K562 (cell line): ENCODE results near the gene ZNF488. TPM values are rescaled to one million over a fixed set of nuclear protein-coding genes. Genes with fewer than 3 reads are reported as not detected.
A peak's percentile ranks its signal among the peaks of the same experiment; 100 is the strongest.

Experiments
- CBFA2T2 ChIP-seq: fragments of 450-650 bp; conservative IDR thresholded peaks from 2 replicates; pipeline ENCODE4 v1.6.1; 2017; ENCODE audit warnings: mild to moderate bottlenecking
- CBFA2T3 ChIP-seq: fragments of 450-650 bp; IDR thresholded peaks from 2 replicates; pipeline ENCODE4 v1.6.1; 2017
- EP400 ChIP-seq: fragments of 450-650 bp; IDR thresholded peaks from 2 replicates; pipeline ENCODE4 v1.6.1; 2017; ENCODE audit warnings: antibody characterized with exemption, mild to moderate bottlenecking, moderate library complexity
- ESRRB ChIP-seq: fragments of 250-450 bp; sonication (Bioruptor Pico); IDR thresholded peaks from 2 replicates; pipeline ENCODE4 v1.5.0; 2020; ENCODE audit warnings: mild to moderate bottlenecking, moderate library complexity, borderline replicate concordance
- GATA2 ChIP-seq: sonication (generic); formaldehyde crosslinking; IDR thresholded peaks from 2 replicates; pipeline ENCODE4 v1.4.0; 2020; ENCODE audit warnings: mild to moderate bottlenecking, missing genetic modification reagents
- HMGN3 ChIP-seq: IDR thresholded peaks from 2 replicates; pipeline ENCODE4 v1.6.1; 2011; ENCODE audit warnings: borderline replicate concordance, low read depth, mild to moderate bottlenecking, mixed read lengths, low read length; ENCODE audit not compliant: insufficient read length; ENCODE audit errors: extremely low read depth
- MAZ ChIP-seq, 2 experiments: fragments of 450-650 bp in 1 of 2; sonication (generic) in 1 of 2; formaldehyde crosslinking; IDR thresholded peaks in 1 of 2; conservative IDR thresholded peaks in 1 of 2; 2 replicates each; pipeline versions ENCODE4 v1.4.0 to v1.5.0; 2020; ENCODE audit warnings: mild to moderate bottlenecking in 1 of 2, missing genetic modification reagents in 1 of 2
- MECOM ChIP-seq: fragments of 250-450 bp; sonication (Bioruptor Pico); IDR thresholded peaks from 2 replicates; pipeline ENCODE4 v1.8.0; 2022; ENCODE audit warnings: inconsistent platforms
- NCOR1 ChIP-seq: fragments of 450-650 bp; IDR thresholded peaks from 2 replicates; pipeline ENCODE4 v1.6.1; 2016; ENCODE audit warnings: mild to moderate bottlenecking, moderate library complexity
- POLR2G ChIP-seq: fragments of 200-400 bp; formaldehyde crosslinking; IDR thresholded peaks from 2 replicates; pipeline ENCODE4 v1.6.1; 2017; ENCODE audit warnings: low read depth, mild to moderate bottlenecking, antibody characterized with exemption, low read length, moderate library complexity
- RAD51 ChIP-seq: fragments of 450-650 bp; IDR thresholded peaks from 2 replicates; pipeline ENCODE4 v1.7.1; 2016; ENCODE audit warnings: low read depth, mild to moderate bottlenecking, borderline replicate concordance
- RBM14 ChIP-seq: fragments of 200-400 bp; formaldehyde crosslinking; IDR thresholded peaks from 2 replicates; pipeline ENCODE4 v1.6.1; 2018; ENCODE audit warnings: low read depth, mild to moderate bottlenecking, low read length, moderate library complexity, borderline replicate concordance; ENCODE audit not compliant: insufficient read depth
- RFX1 ChIP-seq: fragments of 450-650 bp; IDR thresholded peaks from 2 replicates; pipeline ENCODE4 v1.6.1; 2016; ENCODE audit warnings: mild to moderate bottlenecking, moderate library complexity
- SMAD1 ChIP-seq: fragments of 150-350 bp; IDR thresholded peaks from 2 replicates; pipeline ENCODE4 v1.6.1; 2014; ENCODE audit warnings: low read length, low read depth; ENCODE audit not compliant: partially characterized antibody
- TAF15 ChIP-seq: fragments of 200-400 bp; formaldehyde crosslinking; IDR thresholded peaks from 2 replicates; pipeline ENCODE4 v1.6.1; 2017; ENCODE audit warnings: mild to moderate bottlenecking, low read depth, low read length, moderate library complexity
- ZNF175 ChIP-seq: fragments of 200-800 bp; sonication (Bioruptor generic); IDR thresholded peaks from 2 replicates; pipeline ENCODE4 v1.6.1; 2016; ENCODE audit warnings: low read depth, mild to moderate bottlenecking, missing genetic modification characterization, missing compliant biosample characterization
- ZNF444 ChIP-seq: fragments of 250-450 bp; sonication (Bioruptor Pico); IDR thresholded peaks from 2 replicates; pipeline ENCODE4 v1.4.0; 2020; ENCODE audit warnings: mild to moderate bottlenecking, moderate library complexity
- ZNF589 ChIP-seq: fragments of 200-800 bp; sonication (Bioruptor generic); IDR thresholded peaks from 2 replicates; pipeline ENCODE4 v1.6.1; 2016; ENCODE audit warnings: low read depth, missing genetic modification characterization, missing compliant biosample characterization
- polyA plus RNA-seq, 8 experiments: library from polyadenylated mRNA; depleted of rRNA in 4 of 8; stranded (reverse) in 5 of 8; unstranded in 3 of 8; fragments of >200 nt; fragmentation: Nextera tagmentation in 2 of 8; fragmentation: Illumina TruSeq in 1 of 8; extraction: Ambion mirVana in 2 of 8; extraction: Trizol in 1 of 8; gene quantifications; 2 replicates each; pipeline versions ENCODE4 v1.2.1 to v1.2.3, GENCODE V29; 2011 to 2014; ENCODE audit warnings: inconsistent platforms in 1 of 8, missing spikeins in 1 of 8
- total RNA-seq, 7 experiments: library from RNA; depleted of rRNA in 6 of 7; stranded (reverse); fragments of >200 nt in 6 of 7; fragmentation: Illumina TruSeq in 2 of 7; extraction: Trizol in 2 of 7; gene quantifications; 2 replicates each; pipeline versions ENCODE4 v1.2.1 to v1.2.3, GENCODE V29; 2011 to 2021; ENCODE audit warnings: low replicate concordance in 1 of 7
- TF ChIP-seq, protein P1 (sequence below): fragments of 250-450 bp; sonication (Bioruptor Pico); IDR thresholded peaks from 2 replicates; pipeline ENCODE4 v1.4.0; 2020
- TF ChIP-seq, protein P2 (sequence below), 2 experiments: fragments of 200-800 bp in 1 of 2; sonication (Bioruptor generic) in 1 of 2; sonication (generic) in 1 of 2; formaldehyde crosslinking in 1 of 2; IDR thresholded peaks in 1 of 2; conservative IDR thresholded peaks in 1 of 2; 2 replicates each; pipeline versions ENCODE4 v1.5.0 to v1.6.1; 2016 to 2020; ENCODE audit warnings: missing compliant biosample characterization in 1 of 2, missing genetic modification characterization in 1 of 2, missing genetic modification reagents in 1 of 2

The ZNF488 gene
- total and polyA plus RNA-seq, 9 of the 15 experiments (the other 6 are each of a cell fraction or from before 2014, with no cell fraction given): 0.03 to 0.09 (median 0.05) TPM; not detected in 3

DNA sequence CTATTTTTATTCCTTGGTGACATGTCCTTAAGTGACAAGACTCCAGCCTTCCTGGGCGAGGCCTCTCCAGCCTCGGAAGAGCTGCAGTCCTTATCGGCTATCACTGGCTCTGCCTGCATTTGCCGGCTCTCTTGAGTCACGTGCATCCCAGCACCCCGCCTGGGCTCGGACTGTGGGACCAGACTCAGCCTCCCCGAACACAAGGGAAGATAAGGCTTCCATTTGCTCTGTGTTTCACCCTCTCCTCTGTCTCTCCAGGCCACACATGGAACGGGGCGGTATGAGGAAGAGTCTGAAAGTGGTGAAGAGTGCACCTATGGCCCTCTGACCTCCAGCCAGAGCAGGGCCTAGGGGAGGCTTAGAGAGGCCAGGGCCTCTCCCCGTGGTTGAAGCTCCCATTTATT lies 57.2 kb downstream of the ZNF488 start (continued):
- no peak for TF ChIP-seq ESRRB
- peak; percentile 81 for TF ChIP-seq GATA2 (CRISPR knock-in tag)
- TF ChIP-seq RBM14: no peak
- peak; percentile 52 for TF ChIP-seq CBFA2T2
- peak; percentile 36 for TF ChIP-seq HMGN3
- TF ChIP-seq CBFA2T3: peak; percentile 65
- no peak for TF ChIP-seq ZNF589
- no peak for TF ChIP-seq RFX1
- TF ChIP-seq, protein P1, sequence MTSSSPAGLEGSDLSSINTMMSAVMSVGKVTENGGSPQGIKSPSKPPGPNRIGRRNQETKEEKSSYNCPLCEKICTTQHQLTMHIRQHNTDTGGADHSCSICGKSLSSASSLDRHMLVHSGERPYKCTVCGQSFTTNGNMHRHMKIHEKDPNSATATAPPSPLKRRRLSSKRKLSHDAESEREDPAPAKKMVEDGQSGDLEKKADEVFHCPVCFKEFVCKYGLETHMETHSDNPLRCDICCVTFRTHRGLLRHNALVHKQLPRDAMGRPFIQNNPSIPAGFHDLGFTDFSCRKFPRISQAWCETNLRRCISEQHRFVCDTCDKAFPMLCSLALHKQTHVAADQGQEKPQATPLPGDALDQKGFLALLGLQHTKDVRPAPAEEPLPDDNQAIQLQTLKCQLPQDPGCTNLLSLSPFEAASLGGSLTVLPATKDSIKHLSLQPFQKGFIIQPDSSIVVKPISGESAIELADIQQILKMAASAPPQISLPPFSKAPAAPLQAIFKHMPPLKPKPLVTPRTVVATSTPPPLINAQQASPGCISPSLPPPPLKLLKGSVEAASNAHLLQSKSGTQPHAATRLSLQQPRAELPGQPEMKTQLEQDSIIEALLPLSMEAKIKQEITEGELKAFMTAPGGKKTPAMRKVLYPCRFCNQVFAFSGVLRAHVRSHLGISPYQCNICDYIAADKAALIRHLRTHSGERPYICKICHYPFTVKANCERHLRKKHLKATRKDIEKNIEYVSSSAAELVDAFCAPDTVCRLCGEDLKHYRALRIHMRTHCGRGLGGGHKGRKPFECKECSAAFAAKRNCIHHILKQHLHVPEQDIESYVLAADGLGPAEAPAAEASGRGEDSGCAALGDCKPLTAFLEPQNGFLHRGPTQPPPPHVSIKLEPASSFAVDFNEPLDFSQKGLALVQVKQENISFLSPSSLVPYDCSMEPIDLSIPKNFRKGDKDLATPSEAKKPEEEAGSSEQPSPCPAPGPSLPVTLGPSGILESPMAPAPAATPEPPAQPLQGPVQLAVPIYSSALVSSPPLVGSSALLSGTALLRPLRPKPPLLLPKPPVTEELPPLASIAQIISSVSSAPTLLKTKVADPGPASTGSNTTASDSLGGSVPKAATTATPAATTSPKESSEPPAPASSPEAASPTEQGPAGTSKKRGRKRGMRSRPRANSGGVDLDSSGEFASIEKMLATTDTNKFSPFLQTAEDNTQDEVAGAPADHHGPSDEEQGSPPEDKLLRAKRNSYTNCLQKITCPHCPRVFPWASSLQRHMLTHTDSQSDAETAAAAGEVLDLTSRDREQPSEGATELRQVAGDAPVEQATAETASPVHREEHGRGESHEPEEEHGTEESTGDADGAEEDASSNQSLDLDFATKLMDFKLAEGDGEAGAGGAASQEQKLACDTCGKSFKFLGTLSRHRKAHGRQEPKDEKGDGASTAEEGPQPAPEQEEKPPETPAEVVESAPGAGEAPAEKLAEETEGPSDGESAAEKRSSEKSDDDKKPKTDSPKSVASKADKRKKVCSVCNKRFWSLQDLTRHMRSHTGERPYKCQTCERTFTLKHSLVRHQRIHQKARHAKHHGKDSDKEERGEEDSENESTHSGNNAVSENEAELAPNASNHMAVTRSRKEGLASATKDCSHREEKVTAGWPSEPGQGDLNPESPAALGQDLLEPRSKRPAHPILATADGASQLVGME (CRISPR knock-in tag): 0 out of 2 replicates have a peak, but pooled peaks have one; percentile 69
- no peak for TF ChIP-seq SMAD1
- no peak for TF ChIP-seq ZNF444 (CRISPR knock-in tag)
- TF ChIP-seq, protein P2, sequence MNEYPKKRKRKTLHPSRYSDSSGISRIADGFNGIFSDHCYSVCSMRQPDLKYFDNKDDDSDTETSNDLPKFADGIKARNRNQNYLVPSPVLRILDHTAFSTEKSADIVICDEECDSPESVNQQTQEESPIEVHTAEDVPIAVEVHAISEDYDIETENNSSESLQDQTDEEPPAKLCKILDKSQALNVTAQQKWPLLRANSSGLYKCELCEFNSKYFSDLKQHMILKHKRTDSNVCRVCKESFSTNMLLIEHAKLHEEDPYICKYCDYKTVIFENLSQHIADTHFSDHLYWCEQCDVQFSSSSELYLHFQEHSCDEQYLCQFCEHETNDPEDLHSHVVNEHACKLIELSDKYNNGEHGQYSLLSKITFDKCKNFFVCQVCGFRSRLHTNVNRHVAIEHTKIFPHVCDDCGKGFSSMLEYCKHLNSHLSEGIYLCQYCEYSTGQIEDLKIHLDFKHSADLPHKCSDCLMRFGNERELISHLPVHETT (CRISPR knock-in tag; conservative IDR thresholded peaks at IDR 0.05 in 1 of 2, IDR thresholded peaks at IDR 0.05 in 1 of 2): peak in 1 of 2 experiments; percentile 34; a peak in 1 of 4 replicates
- TF ChIP-seq MECOM: peak; percentile 48; the same call in 1 of the 2 replicates
- TF ChIP-seq POLR2G: no peak
- peak; percentile 23; the same call in 1 of the 2 replicates for TF ChIP-seq ZNF175 (CRISPR knock-in tag)
- TF ChIP-seq NCOR1: peak; percentile 48
- TF ChIP-seq TAF15: no peak
- TF ChIP-seq MAZ (CRISPR knock-in tag; conservative IDR thresholded peaks at IDR 0.05 in 1 of 2, IDR thresholded peaks at IDR 0.05 in 1 of 2): peak in 1 of 2 experiments; percentile 69; a peak in 1 of 4 replicates
- peak; percentile 85 for TF ChIP-seq RAD51
- TF ChIP-seq EP400: peak; percentile 42; the same call in 1 of the 2 replicates
